Fibroblast of lung (primary cell): ENCODE results near the gene ABR. TPM values are rescaled to one million over a fixed set of nuclear protein-coding genes. Genes with fewer than 3 reads are reported as not detected.
"Not testable (repeated sequence)": the region's sequence is repeated elsewhere in the genome, so short reads cannot be mapped to it uniquely, and the experiment has no call there.

Experiments
- DNase-seq, 2 donors: peaks; one replicate each; pipeline versions ENCODE4 v3.0.0 to v3.0.0-alpha.2; 2010; ENCODE audit warnings: low read depth in 2 of 2
- H2AFZ ChIP-seq: 2 replicates; pipeline ENCODE4 v1.5.1; 2012; ENCODE audit warnings: low read length, control low read depth, inconsistent platforms
- H3K27ac ChIP-seq: 2 replicates; pipeline ENCODE4 v1.5.1; 2011; ENCODE audit warnings: low read length, control low read depth; ENCODE audit not compliant: insufficient read depth
- H3K27me3 ChIP-seq: 2 replicates; pipeline ENCODE4 v1.5.1; 2011; ENCODE audit warnings: mild to moderate bottlenecking, low read length; ENCODE audit not compliant: control insufficient read depth, insufficient read depth
- H3K36me3 ChIP-seq: 2 replicates; pipeline ENCODE4 v1.5.1; 2011; ENCODE audit warnings: low read length; ENCODE audit not compliant: control insufficient read depth, insufficient read depth
- H3K4me1 ChIP-seq: 2 replicates; pipeline ENCODE4 v1.5.1; 2011; ENCODE audit warnings: low read length; ENCODE audit not compliant: control insufficient read depth, insufficient read depth; ENCODE audit errors: extremely low read depth
- H3K4me2 ChIP-seq: 2 replicates; pipeline ENCODE4 v1.5.1; 2011; ENCODE audit warnings: low read length, control low read depth; ENCODE audit not compliant: insufficient read depth; ENCODE audit errors: extremely low read depth
- H3K4me3 ChIP-seq, 4 experiments: fragments of 200-600 bp in 1 of 4; sonication (generic) in 1 of 4; replicated peaks in 1 of 4; 2 replicates each; pipeline ENCODE4 v1.5.1; 2011 to 2016; ENCODE audit warnings: low read length in 4 of 4, low read depth in 3 of 4, mild to moderate bottlenecking in 3 of 4, control low read depth in 2 of 4, inconsistent platforms in 1 of 4, mixed read lengths in 1 of 4; ENCODE audit not compliant: insufficient read depth in 1 of 4; ENCODE audit errors: control extremely low read depth in 1 of 4
- H3K79me2 ChIP-seq: 2 replicates; pipeline ENCODE4 v1.5.1; 2012; ENCODE audit warnings: mild to moderate bottlenecking, low read length, inconsistent platforms; ENCODE audit not compliant: control insufficient read depth, insufficient read depth
- H3K9ac ChIP-seq: 2 replicates; pipeline ENCODE4 v1.5.1; 2011; ENCODE audit warnings: mild to moderate bottlenecking, low read length, control low read depth; ENCODE audit not compliant: insufficient read depth
- H3K9me3 ChIP-seq: 2 replicates; pipeline ENCODE4 v1.5.1; 2012; ENCODE audit warnings: low read depth, low read length; ENCODE audit not compliant: control insufficient read depth, insufficient read depth
- H4K20me1 ChIP-seq: 2 replicates; pipeline ENCODE4 v1.5.1; 2011; ENCODE audit warnings: low read length; ENCODE audit not compliant: control insufficient read depth, insufficient read depth; ENCODE audit errors: extremely low read depth
- CTCF ChIP-seq, 2 donors: IDR thresholded peaks in 1 of 2; conservative IDR thresholded peaks in 1 of 2; 1 replicate in 1 of 2; 2 replicates in 1 of 2; pipeline ENCODE4 v1.5.1; 2011 to 2012; ENCODE audit warnings: low read length in 2 of 2, control low read depth in 1 of 2, inconsistent platforms in 1 of 2, low read depth in 1 of 2, mild to moderate bottlenecking in 1 of 2
- EZH2 ChIP-seq: IDR thresholded peaks from 2 replicates; pipeline ENCODE4 v1.5.1; 2012; ENCODE audit warnings: low read length, control low read depth, mild to moderate bottlenecking; ENCODE audit errors: missing control alignments
- polyA plus RNA-seq, 2 donors: library from polyadenylated mRNA; depleted of rRNA in 1 of 2; stranded (reverse) in 1 of 2; unstranded in 1 of 2; fragments of >200 nt; gene quantifications; 2 replicates each; pipeline ENCODE4 v1.2.1, GENCODE V29; 2011 to 2012; ENCODE audit warnings: missing spikeins in 1 of 2
- total RNA-seq: library from RNA; depleted of rRNA; stranded (reverse); fragments of >200 nt; gene quantifications from 2 replicates; pipeline ENCODE4 v1.2.1, GENCODE V29; 2014

Gene ABR
- total and polyA plus RNA-seq, 2 donors (not counting 1 experiment from before 2014, with no cell fraction given), result 43.7 to 84.7 TPM

DNA sequence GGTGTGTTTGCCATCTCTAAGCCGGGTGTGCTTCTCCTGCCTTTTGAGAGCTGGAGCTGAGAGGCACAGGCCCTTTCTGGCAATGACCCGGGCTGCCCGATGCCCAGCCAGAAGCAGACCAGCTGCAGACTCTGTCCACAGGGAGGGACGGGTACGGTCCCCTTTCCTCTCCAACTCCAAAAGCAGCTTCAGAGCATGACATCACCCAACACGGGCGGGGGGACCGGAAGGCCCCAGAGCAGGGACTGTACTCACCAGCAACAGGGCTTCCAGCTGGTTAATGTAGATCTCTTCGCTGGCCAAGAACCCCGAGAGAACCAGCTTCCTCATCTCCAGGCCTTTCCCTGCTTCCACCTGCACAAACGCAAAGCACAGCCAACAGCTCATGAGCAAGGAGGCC is 79.4 kb downstream of the ABR start:
- no peak overlapping the region for H3K9ac ChIP-seq
- H3K27me3 ChIP-seq, result no peaks in the 10 kb centered on the region
- H3K79me2 ChIP-seq, result no peaks in the 10 kb centered on the region
- peaks cover 2% of the 10 kb centered on the region for H3K4me1 ChIP-seq
- H3K36me3 ChIP-seq, result no peaks in the 10 kb centered on the region
- H3K27ac ChIP-seq, result no peak overlapping the region
- H4K20me1 ChIP-seq, result no peaks in the 10 kb centered on the region
- DNase-seq, result no peak
- no peak overlapping the region for H3K4me3 ChIP-seq
- H2AFZ ChIP-seq, result no peak overlapping the region
- TF ChIP-seq EZH2, result no peak
- TF ChIP-seq CTCF (conservative IDR thresholded peaks at IDR 0.05 in 1 of 2, IDR thresholded peaks at IDR 0.05 in 1 of 2; ENCODE audit: low read depth in 1 of 2, low read length in 2 of 2), result no peak
- H3K4me2 ChIP-seq, result no peak overlapping the region
- H3K9me3 ChIP-seq, result no peaks in the 10 kb centered on the region

- TF ChIP-seq EZH2 (no peak), CTCF (conservative IDR thresholded peaks at IDR 0.05 in 1 of 2, IDR thresholded peaks at IDR 0.05 in 1 of 2; ENCODE audit: low read depth in 1 of 2, low read length in 2 of 2) (no peak)
- H3K27ac ChIP-seq, result no peak overlapping the region
- no peaks in the 10 kb centered on the region for H3K36me3 ChIP-seq
- DNase-seq, result no peak
- no peaks in the 10 kb centered on the region for H3K79me2 ChIP-seq
- no peaks in the 10 kb centered on the region for H3K9me3 ChIP-seq
- H3K27me3 ChIP-seq, result no peaks in the 10 kb centered on the region
- peaks cover 2% of the 10 kb centered on the region for H3K4me1 ChIP-seq
- H3K4me3 ChIP-seq, result no peak overlapping the region
- no peaks in the 10 kb centered on the region for H4K20me1 ChIP-seq
- H2AFZ ChIP-seq, result no peak overlapping the region
- H3K9ac ChIP-seq, result no peak overlapping the region
- H3K4me2 ChIP-seq, result no peak overlapping the region
Observed at GRCh38 chr17:1099242-1099641, 80.5 kb downstream of the ABR start.

DNA sequence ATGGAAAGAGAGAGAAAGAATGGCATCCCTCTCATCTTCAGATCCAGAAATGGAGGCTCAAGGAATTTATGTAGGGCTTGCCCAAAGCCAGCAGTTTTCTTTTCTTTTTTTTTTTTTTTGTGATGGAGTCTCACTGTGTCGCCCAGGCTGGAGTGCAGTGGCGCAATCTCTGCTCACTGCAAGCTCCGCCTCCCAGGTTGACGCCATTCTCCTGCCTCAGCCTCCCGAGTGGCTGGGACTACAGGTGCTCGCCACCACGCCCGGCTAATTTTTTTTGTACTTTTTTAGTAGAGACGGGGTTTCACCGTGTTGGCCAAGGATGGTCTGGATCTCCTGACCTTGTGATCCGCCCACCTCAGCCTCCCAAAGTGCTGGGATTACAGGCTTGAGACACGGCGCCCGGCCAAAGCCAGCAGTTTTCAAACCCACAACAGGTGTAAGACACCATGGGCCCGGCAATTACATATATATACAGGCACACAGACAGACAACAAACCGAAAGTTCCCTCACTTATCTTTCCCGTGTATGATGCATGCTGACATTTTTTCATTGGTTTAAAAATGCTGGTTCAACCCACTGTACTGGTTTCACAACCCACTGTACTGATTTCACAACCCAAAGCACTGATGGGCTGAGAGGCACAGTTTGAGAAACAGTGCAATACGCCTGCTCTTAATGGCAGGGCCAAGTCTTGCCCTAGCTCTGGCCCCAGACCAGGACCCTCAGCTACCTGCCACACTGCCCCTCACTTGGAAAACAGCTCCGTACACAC is 81.6 kb downstream of the ABR start:
- H3K4me1 ChIP-seq, H3K79me2 ChIP-seq, H3K9me3 ChIP-seq, H3K4me2 ChIP-seq, H2AFZ ChIP-seq, H3K4me3 ChIP-seq, H4K20me1 ChIP-seq, H3K27me3 ChIP-seq, H3K27ac ChIP-seq, H3K36me3 ChIP-seq, H3K9ac ChIP-seq: not testable (repeated sequence)
- peak in 1 of 2 donors; percentile 89 for DNase-seq
